A673 (cell line): Measurements from ENCODE around the gene EDIL3. TPM values are rescaled to one million over a fixed set of nuclear protein-coding genes. Genes with fewer than 3 reads are reported as not detected.
"Not testable (repeated sequence)": the region's sequence is repeated elsewhere in the genome, so short reads cannot be mapped to it uniquely, and the experiment has no call there.

Experiments used
- BruUV-seq: library from RNA; stranded (reverse); fragments of 400-500 nt; replicated peaks from 2 replicates; lab custom pipeline; 2021; lab: Mats Ljungman, UMichigan
- CTCF ChIA-PET: fragments of 300-600 bp; sonication (Branson Sonifier 250); formaldehyde crosslinking; loops from one replicate; lab custom pipeline; 2022; ENCODE audit warnings: antibody characterized with exemption; lab: Charles Lee
- POLR2A ChIA-PET: fragments of 300-600 bp; sonication (Branson Sonifier 250); formaldehyde crosslinking; loops from one replicate; lab custom pipeline; 2022; ENCODE audit warnings: antibody characterized with exemption; ENCODE audit not compliant: low non-redundant PET; lab: Charles Lee
- DNase-seq: peaks from one replicate; pipeline ENCODE4 v3.0.0-alpha.2; 2015; ENCODE audit warnings: low spot score
- H3K27ac ChIP-seq: fragments of 200-600 bp; sonication (generic); 2 replicates; pipeline ENCODE4 v1.5.1; 2016; ENCODE audit warnings: mixed run types, low read depth, mild to moderate bottlenecking, mixed read lengths, antibody characterized with exemption, low read length; ENCODE audit not compliant: poor library complexity, severe bottlenecking
- H3K27me3 ChIP-seq: fragments of 200-600 bp; sonication (generic); replicated peaks from 2 replicates; pipeline ENCODE4 v1.6.1; 2017; ENCODE audit warnings: mixed run types, low read depth, mild to moderate bottlenecking, mixed read lengths, antibody characterized with exemption, low read length; ENCODE audit not compliant: insufficient read depth, poor library complexity
- H3K36me3 ChIP-seq: fragments of 200-600 bp; sonication (generic); 2 replicates; pipeline ENCODE4 v1.6.1; 2016; ENCODE audit warnings: mixed run types, mild to moderate bottlenecking, mixed read lengths, antibody characterized with exemption, low read length; ENCODE audit not compliant: insufficient read depth, poor library complexity, severe bottlenecking
- H3K4me1 ChIP-seq: fragments of 200-600 bp; sonication (generic); 2 replicates; pipeline ENCODE4 v1.6.1; 2017; ENCODE audit warnings: mixed run types, mild to moderate bottlenecking, mixed read lengths, antibody characterized with exemption, low read length; ENCODE audit not compliant: insufficient read depth, poor library complexity, severe bottlenecking
- H3K4me3 ChIP-seq: fragments of 200-600 bp; sonication (generic); 2 replicates; pipeline ENCODE4 v1.5.1; 2016; ENCODE audit warnings: low read depth, mixed run types, mild to moderate bottlenecking, mixed read lengths, low read length; ENCODE audit not compliant: poor library complexity, severe bottlenecking
- H3K9me3 ChIP-seq: fragments of 200-600 bp; sonication (generic); 2 replicates; pipeline ENCODE4 v1.6.1; 2016; ENCODE audit warnings: mixed run types, low read depth, mild to moderate bottlenecking, mixed read lengths, antibody characterized with exemption, low read length; ENCODE audit not compliant: poor library complexity, severe bottlenecking
- CTCF ChIP-seq: fragments of 300-800, 200-600 bp; sonication (generic); conservative IDR thresholded peaks from 2 replicates; pipeline ENCODE4 v1.5.1; 2017; ENCODE audit warnings: low read depth, mild to moderate bottlenecking, antibody characterized with exemption, low read length, moderate library complexity, mixed read lengths
- EZH2 ChIP-seq: fragments of 200-600 bp; sonication (generic); IDR thresholded peaks from 2 replicates; pipeline ENCODE4 v1.6.1; 2017; ENCODE audit warnings: borderline replicate concordance, low read depth, mild to moderate bottlenecking, mixed read lengths, antibody characterized with exemption, low read length; ENCODE audit not compliant: poor library complexity, severe bottlenecking
- intact Hi-C: fragments of 100-400 bp; cut with micrococcal nuclease; formaldehyde crosslinking; loops from one replicate; pipeline ENCODE4 v1.10.0; 2022; ENCODE audit not compliant: unreplicated experiment
- total RNA-seq: library from RNA; stranded (reverse); gene quantifications from 2 replicates; pipeline ENCODE4 v1.2.3, GENCODE V29; 2021

Gene EDIL3
- total RNA-seq, 1 experiment from 2014 or later = 4.6 TPM

- no peak for DNase-seq
- no peak overlapping the region for H3K4me3 ChIP-seq
- ChIA-PET POLR2A (no interaction called here), CTCF (no interaction called here)
- TF ChIP-seq EZH2 (no peak), CTCF (no peak)
- intact Hi-C loops = no loop called here
- no peak overlapping the region for H3K27ac ChIP-seq
- no peaks in the 10 kb centered on the region for H3K36me3 ChIP-seq
- no TSS peak for BruUV-seq
- H3K27me3 ChIP-seq = no peaks in the 10 kb centered on the region
- no peaks in the 10 kb centered on the region for H3K4me1 ChIP-seq
- H3K9me3 ChIP-seq = no peaks in the 10 kb centered on the region
Observed at GRCh38 chr5:84299959-84300358, 84.7 kb downstream of the EDIL3 start.

GRCh38 chr5:84298628-84299027 is 86.1 kb downstream of the EDIL3 start:
- no TSS peak for BruUV-seq
- Histone ChIP-seq H3K4me3 (no peak overlapping the region), H3K9me3 (no peaks in the 10 kb centered on the region), H3K4me1 (no peaks in the 10 kb centered on the region), H3K36me3 (no peaks in the 10 kb centered on the region), H3K27me3 (no peaks in the 10 kb centered on the region), H3K27ac (no peak overlapping the region)
- TF ChIP-seq EZH2 (no peak), CTCF (no peak)
- POLR2A ChIA-PET = no interaction called here
- no peak for DNase-seq
- intact Hi-C loops = no loop called here
- CTCF ChIA-PET = no interaction called here

- CTCF ChIA-PET, intact Hi-C loops, POLR2A ChIA-PET, H3K27ac ChIP-seq, H3K9me3 ChIP-seq, H3K27me3 ChIP-seq, H3K36me3 ChIP-seq, DNase-seq, BruUV-seq, H3K4me3 ChIP-seq, H3K4me1 ChIP-seq: not testable (repeated sequence)
Observed at GRCh38 chr5:84297641-84298040, 87.0 kb downstream of the EDIL3 start.
